Measurements from ENCODE around the gene TLNRD1. TPM values are rescaled to one million over a fixed set of nuclear protein-coding genes. Genes with fewer than 3 reads are reported as not detected.

Gene TLNRD1
- total RNA-seq, 4 donors from 2014 or later, result 15.4 to 25.6 (median 19.5) TPM

- TF ChIP-seq CTCF (IDR thresholded peaks at IDR 0.05), result no peak
- TF ChIP-seq POLR2A (IDR thresholded peaks at IDR 0.05), result no peak
- no peak overlapping the region for H3K4me3 ChIP-seq
These were observed 9.3 kb upstream of the TLNRD1 start for GRCh38 chr15:80991421-80991820.

GRCh38 chr15:80992006-80992405 lies 8.7 kb upstream of the TLNRD1 start:
- Histone ChIP-seq H3K9me3 (no peaks in the 10 kb centered on the region), H3K27ac (no peak overlapping the region), H3K4me3 (no peak overlapping the region), H3K4me1 (peaks cover 0 to 30% (median 3%) of the 10 kb centered on the region in 4 donors), H3K36me3 (no peaks in the 10 kb centered on the region), H3K27me3 (no peaks in the 10 kb centered on the region)
- TF ChIP-seq POLR2A (IDR thresholded peaks at IDR 0.05), result no peak
- TF ChIP-seq CTCF (IDR thresholded peaks at IDR 0.05), result no peak
- no peak for DNase-seq

More at GRCh38 chr15:80991421-80991820, 9.3 kb upstream of the TLNRD1 start:
- Histone ChIP-seq H3K27ac (peak overlapping the region in 3 of 4 donors; percentile 13 to 42 (median 40)), H3K27me3 (no peaks in the 10 kb centered on the region), H3K4me1 (peaks cover 0 to 31% (median 3%) of the 10 kb centered on the region in 4 donors), H3K9me3 (no peaks in the 10 kb centered on the region), H3K36me3 (no peaks in the 10 kb centered on the region)
- DNase-seq, result peak in 1 of 3 donors; percentile 68

DNA sequence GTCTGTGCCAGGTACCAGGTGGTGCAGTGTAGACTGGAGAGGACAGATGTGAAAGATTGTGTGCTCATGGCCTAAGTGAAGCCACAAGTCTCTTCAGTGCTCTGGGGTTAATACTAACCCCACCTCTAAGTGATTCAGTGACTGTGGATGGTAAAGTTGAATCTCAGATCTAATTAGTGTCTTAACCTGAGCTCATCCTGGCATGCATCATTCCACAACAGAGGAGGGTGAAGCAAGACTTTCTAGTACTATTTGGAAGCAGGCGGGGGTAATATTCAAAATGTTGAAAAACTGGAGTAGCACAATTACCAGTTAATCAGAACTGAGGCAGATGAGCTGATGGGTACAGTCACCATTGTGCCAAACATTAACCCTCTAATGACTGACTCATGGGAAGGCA lies 8.3 kb upstream of the TLNRD1 start:
- TF ChIP-seq POLR2A (IDR thresholded peaks at IDR 0.05) (no peak), CTCF (IDR thresholded peaks at IDR 0.05) (no peak)
- DNase-seq, result no peak
- Histone ChIP-seq H3K9me3 (no peaks in the 10 kb centered on the region), H3K4me3 (no peak overlapping the region), H3K27me3 (no peaks in the 10 kb centered on the region), H3K4me1 (peaks cover 0 to 26% (median 3%) of the 10 kb centered on the region in 4 donors), H3K36me3 (no peaks in the 10 kb centered on the region), H3K27ac (no peak overlapping the region)

- no peak for DNase-seq
- Histone ChIP-seq H3K27me3 (no peaks in the 10 kb centered on the region), H3K4me1 (peaks cover 0 to 6% (median 0%) of the 10 kb centered on the region in 4 donors), H3K4me3 (no peak overlapping the region), H3K27ac (no peak overlapping the region), H3K9me3 (no peaks in the 10 kb centered on the region), H3K36me3 (no peaks in the 10 kb centered on the region)
- TF ChIP-seq CTCF (IDR thresholded peaks at IDR 0.05) (peak in 4 of 6 experiments; percentile 21 to 52 (median 44)), POLR2A (IDR thresholded peaks at IDR 0.05) (no peak)
These were observed 4.5 kb upstream of the TLNRD1 start for GRCh38 chr15:80996247-80996646.

GRCh38 chr15:80997692-80998091 lies 3.0 kb upstream of the TLNRD1 start:
- H3K27ac ChIP-seq, result no peak overlapping the region
- DNase-seq, result no peak
- H3K4me1 ChIP-seq, result peaks cover 0 to 7% (median 3%) of the 10 kb centered on the region in 4 donors
- peaks cover 0 to under 1% (median 0%) of the 10 kb centered on the region in 3 donors for H3K36me3 ChIP-seq
- no peak overlapping the region for H3K4me3 ChIP-seq
- no peak for TF ChIP-seq CTCF (IDR thresholded peaks at IDR 0.05)
- no peak for TF ChIP-seq POLR2A (IDR thresholded peaks at IDR 0.05)
- no peaks in the 10 kb centered on the region for H3K27me3 ChIP-seq
- H3K9me3 ChIP-seq, result no peaks in the 10 kb centered on the region

GRCh38 chr15:80998251-80998650 lies 2.5 kb upstream of the TLNRD1 start:
- TF ChIP-seq CTCF (IDR thresholded peaks at IDR 0.05) (no peak), POLR2A (IDR thresholded peaks at IDR 0.05) (no peak)
- Histone ChIP-seq H3K27ac (peak overlapping the region in 1 of 4 donors; percentile 6), H3K9me3 (no peaks in the 10 kb centered on the region), H3K4me3 (no peak overlapping the region), H3K4me1 (peaks cover 0 to 13% (median 5%) of the 10 kb centered on the region in 4 donors), H3K36me3 (peaks cover 0 to 4% (median 0%) of the 10 kb centered on the region in 3 donors), H3K27me3 (no peaks in the 10 kb centered on the region)
- DNase-seq, result no peak
